H1 (cell line): ENCODE results near the gene FXYD3.

ENCODE experiments used
- CHD2 ChIP-seq: IDR thresholded peaks from 2 replicates; pipeline ENCODE4 v1.6.1; 2012; ENCODE audit warnings: low read length, improper control_type of control experiment
- CTCF ChIP-seq, 3 experiments: IDR thresholded peaks; 1 replicate in 2 of 3; 2 replicates in 1 of 3; pipeline versions ENCODE4 v1.5.1 to v1.6.1; 2011; ENCODE audit warnings: low read length in 3 of 3, mild to moderate bottlenecking in 3 of 3, inconsistent platforms in 2 of 3, low read depth in 1 of 3, moderate library complexity in 1 of 3; ENCODE audit not compliant: insufficient read depth in 1 of 3; ENCODE audit errors: control extremely low read depth in 1 of 3
- EGR1 ChIP-seq: IDR thresholded peaks from 2 replicates; pipeline ENCODE4 v1.6.1; 2011; ENCODE audit warnings: low read depth, low read length, borderline replicate concordance
- EP300 ChIP-seq, 2 experiments: IDR thresholded peaks; 1 replicate in 1 of 2; 2 replicates in 1 of 2; pipeline ENCODE4 v1.6.1; 2011 to 2012; ENCODE audit warnings: low read depth in 2 of 2, low read length in 2 of 2, mild to moderate bottlenecking in 2 of 2, borderline replicate concordance in 1 of 2, inconsistent platforms in 1 of 2, moderate library complexity in 1 of 2
- FOSL1 ChIP-seq: IDR thresholded peaks from 2 replicates; pipeline ENCODE4 v1.6.1; 2011; ENCODE audit warnings: mild to moderate bottlenecking, low read depth, low read length, moderate library complexity; ENCODE audit not compliant: insufficient read depth
- POLR2AphosphoS5 ChIP-seq: IDR thresholded peaks from 2 replicates; pipeline ENCODE4 v1.6.1; 2011; ENCODE audit warnings: low read depth, low read length

- no peak for TF ChIP-seq EP300 (IDR thresholded peaks at IDR 0.05; ENCODE audit: borderline replicate concordance in 1 of 2, low read depth in 2 of 2, low read length in 2 of 2)
- no peak for TF ChIP-seq POLR2AphosphoS5
- TF ChIP-seq CHD2, result no peak
- no peak for TF ChIP-seq FOSL1
- TF ChIP-seq CTCF (IDR thresholded peaks at IDR 0.05; ENCODE audit: control extremely low read depth in 1 of 3, insufficient read depth in 1 of 3, low read depth in 1 of 3, low read length in 3 of 3), result no peak
- no peak for TF ChIP-seq EGR1
These were observed 38.0 kb upstream of the FXYD3 start for GRCh38 chr19:35077411-35078223.
